Measurements from ENCODE around the gene NRCAM.

Gene NRCAM

GRCh38 chr7:108436906-108437305 is 19.3 kb downstream of the NRCAM start:
- Histone ChIP-seq H3K27me3 (ENCODE audit: control insufficient read depth, insufficient read depth, low read length) (no peaks in the 10 kb centered on the region), H3K9ac (ENCODE audit: low read length) (no peak overlapping the region), H3K4me3 (ENCODE audit: low read length) (no peak overlapping the region), H3K27ac (ENCODE audit: low read depth, low read length) (no peak overlapping the region), H3K4me1 (ENCODE audit: control insufficient read depth, insufficient read depth, low read length) (no peaks in the 10 kb centered on the region), H3K36me3 (ENCODE audit: control insufficient read depth, insufficient read depth, low read length) (no peaks in the 10 kb centered on the region)

- Histone ChIP-seq H3K27ac (ENCODE audit: low read depth, low read length) (no peak overlapping the region), H3K4me1 (ENCODE audit: control insufficient read depth, insufficient read depth, low read length) (no peaks in the 10 kb centered on the region), H3K36me3 (ENCODE audit: control insufficient read depth, insufficient read depth, low read length) (no peaks in the 10 kb centered on the region), H3K4me3 (ENCODE audit: low read length) (no peak overlapping the region), H3K27me3 (ENCODE audit: control insufficient read depth, insufficient read depth, low read length) (no peaks in the 10 kb centered on the region), H3K9ac (ENCODE audit: low read length) (no peak overlapping the region)
Observed at GRCh38 chr7:108434010-108434409, 22.2 kb downstream of the NRCAM start.

- Histone ChIP-seq H3K27ac (ENCODE audit: low read depth, low read length) (no peak overlapping the region), H3K9ac (ENCODE audit: low read length) (no peak overlapping the region), H3K4me1 (ENCODE audit: control insufficient read depth, insufficient read depth, low read length) (no peaks in the 10 kb centered on the region), H3K36me3 (ENCODE audit: control insufficient read depth, insufficient read depth, low read length) (no peaks in the 10 kb centered on the region), H3K27me3 (ENCODE audit: control insufficient read depth, insufficient read depth, low read length) (no peaks in the 10 kb centered on the region), H3K4me3 (ENCODE audit: low read length) (no peak overlapping the region)
Observed at GRCh38 chr7:108431099-108431498, 25.1 kb downstream of the NRCAM start.

GRCh38 chr7:108430664-108431063 is 25.6 kb downstream of the NRCAM start:
- Histone ChIP-seq H3K4me1 (ENCODE audit: control insufficient read depth, insufficient read depth, low read length) (no peaks in the 10 kb centered on the region), H3K27ac (ENCODE audit: low read depth, low read length) (no peak overlapping the region), H3K27me3 (ENCODE audit: control insufficient read depth, insufficient read depth, low read length) (no peaks in the 10 kb centered on the region), H3K4me3 (ENCODE audit: low read length) (no peak overlapping the region), H3K36me3 (ENCODE audit: control insufficient read depth, insufficient read depth, low read length) (no peaks in the 10 kb centered on the region), H3K9ac (ENCODE audit: low read length) (no peak overlapping the region)

GRCh38 chr7:108427766-108428165 is 28.5 kb downstream of the NRCAM start:
- Histone ChIP-seq H3K36me3 (ENCODE audit: control insufficient read depth, insufficient read depth, low read length) (no peaks in the 10 kb centered on the region), H3K27me3 (ENCODE audit: control insufficient read depth, insufficient read depth, low read length) (no peaks in the 10 kb centered on the region), H3K9ac (ENCODE audit: low read length) (no peak overlapping the region), H3K4me3 (ENCODE audit: low read length) (no peak overlapping the region), H3K4me1 (ENCODE audit: control insufficient read depth, insufficient read depth, low read length) (no peaks in the 10 kb centered on the region), H3K27ac (ENCODE audit: low read depth, low read length) (no peak overlapping the region)

- Histone ChIP-seq H3K4me3 (ENCODE audit: low read length) (no peak overlapping the region), H3K27me3 (ENCODE audit: control insufficient read depth, insufficient read depth, low read length) (no peaks in the 10 kb centered on the region), H3K4me1 (ENCODE audit: control insufficient read depth, insufficient read depth, low read length) (no peaks in the 10 kb centered on the region), H3K36me3 (ENCODE audit: control insufficient read depth, insufficient read depth, low read length) (no peaks in the 10 kb centered on the region), H3K27ac (ENCODE audit: low read depth, low read length) (no peak overlapping the region), H3K9ac (ENCODE audit: low read length) (no peak overlapping the region)
Observed at GRCh38 chr7:108425714-108426275, 30.4 kb downstream of the NRCAM start.

DNA sequence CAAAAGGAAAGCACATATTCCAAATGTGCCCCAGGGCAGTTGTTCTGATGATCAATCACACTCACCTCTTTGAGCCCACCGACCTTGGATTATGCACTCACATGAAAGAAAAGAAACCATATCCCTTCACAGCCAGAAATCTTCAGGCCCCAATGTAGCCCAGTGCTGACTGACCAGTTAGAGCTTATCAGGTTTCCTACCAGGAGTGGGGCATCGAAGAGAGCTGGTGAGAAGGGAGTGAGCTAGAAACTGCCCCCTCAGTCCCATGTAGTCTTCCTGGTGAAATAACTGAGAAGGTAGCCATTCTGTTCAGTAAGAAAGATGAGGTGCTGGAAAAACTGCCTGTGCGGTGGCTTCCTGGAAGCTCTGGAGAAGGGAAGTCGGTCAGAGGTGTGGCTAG is 32.2 kb downstream of the NRCAM start:
- no peak overlapping the region for H3K27ac ChIP-seq (ENCODE audit: low read depth, low read length)
- no peak overlapping the region for H3K9ac ChIP-seq (ENCODE audit: low read length)
- H3K4me1 ChIP-seq (ENCODE audit: control insufficient read depth, insufficient read depth, low read length), result no peaks in the 10 kb centered on the region
- H3K27me3 ChIP-seq (ENCODE audit: control insufficient read depth, insufficient read depth, low read length), result no peaks in the 10 kb centered on the region
- no peaks in the 10 kb centered on the region for H3K36me3 ChIP-seq (ENCODE audit: control insufficient read depth, insufficient read depth, low read length)
- H3K4me3 ChIP-seq (ENCODE audit: low read length), result no peak overlapping the region

- Histone ChIP-seq H3K27ac (ENCODE audit: low read depth, low read length) (no peak overlapping the region), H3K4me1 (ENCODE audit: control insufficient read depth, insufficient read depth, low read length) (no peaks in the 10 kb centered on the region), H3K27me3 (ENCODE audit: control insufficient read depth, insufficient read depth, low read length) (no peaks in the 10 kb centered on the region), H3K4me3 (ENCODE audit: low read length) (no peak overlapping the region), H3K9ac (ENCODE audit: low read length) (no peak overlapping the region), H3K36me3 (ENCODE audit: control insufficient read depth, insufficient read depth, low read length) (no peaks in the 10 kb centered on the region)
Observed at GRCh38 chr7:108423089-108423989, 32.9 kb downstream of the NRCAM start.

- no peak overlapping the region for H3K9ac ChIP-seq (ENCODE audit: low read length)
- no peaks in the 10 kb centered on the region for H3K27me3 ChIP-seq (ENCODE audit: control insufficient read depth, insufficient read depth, low read length)
- H3K27ac ChIP-seq (ENCODE audit: low read depth, low read length), result no peak overlapping the region
- H3K4me1 ChIP-seq (ENCODE audit: control insufficient read depth, insufficient read depth, low read length), result no peaks in the 10 kb centered on the region
- H3K36me3 ChIP-seq (ENCODE audit: control insufficient read depth, insufficient read depth, low read length), result no peaks in the 10 kb centered on the region
- H3K4me3 ChIP-seq (ENCODE audit: low read length), result no peak overlapping the region
Observed at GRCh38 chr7:108421720-108422331, 34.4 kb downstream of the NRCAM start.

DNA sequence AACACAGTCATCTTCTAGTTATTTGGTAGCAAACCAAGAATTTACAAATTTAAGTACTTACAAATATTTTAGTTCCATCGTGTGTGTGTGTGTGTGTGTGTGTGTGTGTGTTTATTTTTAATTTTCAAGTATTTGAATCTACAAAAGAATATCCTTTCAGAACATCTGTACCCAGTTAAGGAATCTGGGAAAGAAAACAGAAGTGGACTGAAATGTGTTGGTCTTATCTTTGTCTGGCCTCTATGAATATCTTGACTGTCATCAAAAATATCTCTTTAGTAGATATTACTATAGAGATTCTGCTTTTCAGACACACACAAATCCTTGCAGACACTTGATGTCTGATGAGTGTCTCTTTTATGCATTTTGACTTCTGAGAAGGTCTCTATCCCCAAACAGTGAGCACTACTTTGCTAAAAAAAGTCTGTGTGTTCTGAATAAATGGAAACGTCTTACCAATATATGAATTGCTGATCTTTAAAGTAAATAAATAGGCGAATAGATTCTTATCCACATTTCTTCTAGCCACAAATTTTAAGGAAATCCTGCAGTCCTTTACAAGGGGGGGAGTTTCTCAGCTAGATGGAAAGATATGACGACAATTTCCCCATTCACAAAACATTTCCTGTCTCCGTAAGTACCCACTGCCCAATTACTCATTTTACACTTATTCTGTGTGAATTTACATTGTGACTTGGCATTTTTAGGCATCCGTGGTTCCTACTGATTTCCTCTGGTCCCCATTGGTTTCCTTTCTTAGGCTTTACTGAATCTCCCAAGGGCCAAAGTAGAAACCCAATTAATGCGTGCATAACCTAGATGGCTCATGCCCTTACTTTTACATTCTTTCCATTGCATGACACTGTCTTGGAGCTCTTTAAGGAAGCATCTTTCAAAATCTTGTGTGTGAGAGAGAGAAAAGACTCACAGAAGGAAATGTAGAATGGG is 36.0 kb downstream of the NRCAM start:
- H3K36me3 ChIP-seq (ENCODE audit: control insufficient read depth, insufficient read depth, low read length), result no peaks in the 10 kb centered on the region
- no peak overlapping the region for H3K4me3 ChIP-seq (ENCODE audit: low read length)
- no peaks in the 10 kb centered on the region for H3K4me1 ChIP-seq (ENCODE audit: control insufficient read depth, insufficient read depth, low read length)
- H3K27me3 ChIP-seq (ENCODE audit: control insufficient read depth, insufficient read depth, low read length), result no peaks in the 10 kb centered on the region
- no peak overlapping the region for H3K27ac ChIP-seq (ENCODE audit: low read depth, low read length)
- H3K9ac ChIP-seq (ENCODE audit: low read length), result no peak overlapping the region

DNA sequence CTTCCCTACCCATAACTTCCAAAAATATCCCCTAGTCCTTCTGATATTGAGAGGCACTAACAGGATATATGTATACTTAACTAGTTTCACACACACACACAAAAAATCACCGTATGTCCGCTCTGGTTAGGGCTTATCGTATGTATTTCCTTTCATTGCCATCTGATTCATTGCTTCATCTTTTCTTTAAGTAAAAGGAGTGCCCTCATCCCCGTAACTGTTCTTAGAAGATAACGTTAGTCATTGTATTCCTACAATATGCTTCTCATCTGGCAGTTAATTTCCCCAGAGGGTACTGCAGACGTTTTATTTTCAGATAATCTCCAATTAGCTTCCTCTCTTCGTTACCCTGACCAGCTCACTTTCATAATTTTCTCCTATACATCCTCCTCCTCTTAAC is 37.3 kb downstream of the NRCAM start:
- no peaks in the 10 kb centered on the region for H3K4me1 ChIP-seq (ENCODE audit: control insufficient read depth, insufficient read depth, low read length)
- no peak overlapping the region for H3K9ac ChIP-seq (ENCODE audit: low read length)
- H3K36me3 ChIP-seq (ENCODE audit: control insufficient read depth, insufficient read depth, low read length), result no peaks in the 10 kb centered on the region
- no peak overlapping the region for H3K27ac ChIP-seq (ENCODE audit: low read depth, low read length)
- H3K27me3 ChIP-seq (ENCODE audit: control insufficient read depth, insufficient read depth, low read length), result no peaks in the 10 kb centered on the region
- no peak overlapping the region for H3K4me3 ChIP-seq (ENCODE audit: low read length)

DNA sequence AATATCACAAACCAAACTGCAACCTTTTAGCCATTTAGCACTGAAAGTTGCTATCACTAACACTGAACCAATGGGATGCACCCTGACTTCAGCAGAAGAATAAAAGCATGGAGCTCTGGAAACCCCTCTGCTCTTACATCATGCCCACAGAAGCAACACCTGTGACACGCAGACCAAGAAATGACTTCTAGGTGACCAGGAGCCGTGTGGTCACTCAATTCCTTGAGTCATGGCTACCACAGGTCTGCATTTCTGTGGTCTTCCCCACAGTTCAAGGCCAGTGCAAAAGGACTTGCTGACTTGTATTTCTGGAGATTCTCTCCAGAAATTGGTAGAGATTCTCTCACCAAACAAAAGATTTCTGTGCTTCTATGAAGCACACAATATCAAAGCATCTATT is 38.3 kb downstream of the NRCAM start:
- no peak overlapping the region for H3K9ac ChIP-seq (ENCODE audit: low read length)
- H3K27ac ChIP-seq (ENCODE audit: low read depth, low read length), result no peak overlapping the region

More for the DNA sequence above, 38.3 kb downstream of the NRCAM start:
- no peak overlapping the region for H3K4me3 ChIP-seq (ENCODE audit: low read length)
- no peaks in the 10 kb centered on the region for H3K4me1 ChIP-seq (ENCODE audit: control insufficient read depth, insufficient read depth, low read length)
- H3K27me3 ChIP-seq (ENCODE audit: control insufficient read depth, insufficient read depth, low read length), result no peaks in the 10 kb centered on the region
- H3K36me3 ChIP-seq (ENCODE audit: control insufficient read depth, insufficient read depth, low read length), result no peaks in the 10 kb centered on the region

All from rectal smooth muscle tissue (tissue), 1 donor.